Panc1 (cell line): ENCODE measurements around the gene ENPP6. TPM values are rescaled to one million over a fixed set of nuclear protein-coding genes. Genes with fewer than 3 reads are reported as not detected.

Experiments
- ATAC-seq: fragments of 200-7000 bp; cut with Tn5 transposase; 2 replicates; pipeline ENCODE4 v1.9.1; 2020; ENCODE audit warnings: mild to moderate bottlenecking, moderate library complexity
- BruUV-seq: library from RNA; stranded (reverse); fragments of 400-500 nt; replicated peaks from 2 replicates; lab custom pipeline; 2021; lab: Mats Ljungman, UMichigan
- CTCF ChIA-PET: fragments of 300-600 bp; sonication (Branson Sonifier 250); formaldehyde crosslinking; loops from one replicate; lab custom pipeline; 2022; ENCODE audit warnings: antibody characterized with exemption; lab: Charles Lee
- POLR2A ChIA-PET: fragments of 300-600 bp; sonication (Branson Sonifier 250); formaldehyde crosslinking; loops from one replicate; lab custom pipeline; 2022; ENCODE audit warnings: antibody characterized with exemption; lab: Charles Lee
- DNase-seq: peaks from one replicate; pipeline ENCODE4 v3.0.0-alpha.2; 2010; ENCODE audit warnings: low read depth, low spot score
- H3K27ac ChIP-seq: 2 replicates; pipeline ENCODE4 v1.5.1; 2011; ENCODE audit warnings: mild to moderate bottlenecking, low read length, inconsistent platforms
- H3K27me3 ChIP-seq: fragments of 200-500 bp; sonication (Bioruptor generic); 2 replicates; pipeline ENCODE4 v1.6.0; 2014; ENCODE audit warnings: low read length, inconsistent platforms; ENCODE audit not compliant: control insufficient read depth, insufficient read depth
- H3K36me3 ChIP-seq: fragments of 200-500 bp; sonication (Bioruptor generic); 2 replicates; pipeline ENCODE4 v1.5.1; 2014; ENCODE audit warnings: inconsistent platforms, mild to moderate bottlenecking, low read length, moderate library complexity; ENCODE audit not compliant: control insufficient read depth, insufficient read depth
- H3K4me1 ChIP-seq: 2 replicates; pipeline ENCODE4 v1.5.1; 2011; ENCODE audit warnings: inconsistent platforms, mild to moderate bottlenecking, low read length, moderate library complexity; ENCODE audit not compliant: control insufficient read depth, insufficient read depth
- H3K4me3 ChIP-seq, 2 experiments: 2 replicates each; pipeline ENCODE4 v1.5.1; 2011 to 2012; ENCODE audit warnings: low read depth in 2 of 2, low read length in 2 of 2, mild to moderate bottlenecking in 2 of 2, inconsistent platforms in 1 of 2, moderate library complexity in 1 of 2
- H3K9me3 ChIP-seq: fragments of 200-500 bp; sonication (Bioruptor generic); 2 replicates; pipeline ENCODE4 v1.5.1; 2014; ENCODE audit warnings: low read depth, mild to moderate bottlenecking, inconsistent platforms, low read length, moderate library complexity; ENCODE audit not compliant: control insufficient read depth, insufficient read depth
- CTCF ChIP-seq: fragments of 450-650 bp; IDR thresholded peaks from 2 replicates; pipeline ENCODE4 v1.5.1; 2017; ENCODE audit warnings: mild to moderate bottlenecking
- POLR2AphosphoS5 ChIP-seq: IDR thresholded peaks from 2 replicates; pipeline ENCODE4 v1.6.1; 2012; ENCODE audit warnings: mild to moderate bottlenecking, low read depth, low read length, moderate library complexity
- REST ChIP-seq, 2 experiments: IDR thresholded peaks; 2 replicates each; pipeline ENCODE4 v1.6.1; 2011 to 2012; ENCODE audit warnings: low read depth in 2 of 2, control low read depth in 1 of 2, low read length in 1 of 2, mild to moderate bottlenecking in 1 of 2, moderate library complexity in 1 of 2; ENCODE audit not compliant: insufficient read depth in 1 of 2
- SIN3A ChIP-seq: IDR thresholded peaks from 2 replicates; pipeline ENCODE4 v1.6.1; 2012; ENCODE audit warnings: low read depth, mild to moderate bottlenecking, low read length, moderate library complexity, borderline replicate concordance; ENCODE audit not compliant: insufficient read depth
- TCF7L2 ChIP-seq: IDR thresholded peaks from 2 replicates; pipeline ENCODE4 v1.6.1; 2011; ENCODE audit warnings: mild to moderate bottlenecking, low read depth, low read length, inconsistent platforms
- in situ Hi-C: cut with HindIII; loops from 2 replicates; pipeline ENCODE4 v1.10.0; 2016; ENCODE audit warnings: low sequenced_read_pairs, low pct_unique_long_range_greater_than_20kb
- intact Hi-C: fragments of 100-400 bp; cut with micrococcal nuclease; formaldehyde crosslinking; loops from one replicate; pipeline ENCODE4 v1.10.0; 2022; ENCODE audit not compliant: unreplicated experiment
- total RNA-seq: library from RNA; stranded (reverse); gene quantifications from one replicate; pipeline ENCODE4 v1.2.1, GENCODE V29; 2021; ENCODE audit not compliant: unreplicated experiment

ENPP6 gene
- total RNA-seq, 1 experiment from 2014 or later = not detected

GRCh38 chr4:184263461-184263860 is 45.8 kb upstream of the ENPP6 start:
- DNase-seq (no peak), ATAC-seq (no peak)
- Histone ChIP-seq H3K4me1 (peaks cover 10% of the 10 kb centered on the region), H3K9me3 (no peaks in the 10 kb centered on the region), H3K4me3 (no peak overlapping the region), H3K27ac (no peak overlapping the region), H3K27me3 (no peaks in the 10 kb centered on the region), H3K36me3 (no peaks in the 10 kb centered on the region)
- intact Hi-C loops (loop anchor here (10.0 kb wide), 1 partner anchor 121 kb away; no protein-coding TSS in a partner anchor), in situ Hi-C loops (no loop called here)
- ChIA-PET CTCF (interaction anchor here (1.6 kb wide), 1 partner anchor 274 kb away, joined by 5 read pairs; no protein-coding TSS in a partner anchor), POLR2A (no interaction called here)
- no TSS peak for BruUV-seq
- TF ChIP-seq TCF7L2 (no peak), SIN3A (no peak), POLR2AphosphoS5 (no peak), REST (IDR thresholded peaks at IDR 0.05; ENCODE audit: insufficient read depth in 1 of 2, low read depth in 2 of 2, low read length in 1 of 2) (no peak), CTCF (no peak)

GRCh38 chr4:184262901-184263300 is 45.2 kb upstream of the ENPP6 start:
- ATAC-seq (no peak), DNase-seq (no peak)
- H3K4me1 ChIP-seq = peaks cover 10% of the 10 kb centered on the region; the same call in 1 of the 2 replicates
- TF ChIP-seq SIN3A (no peak), POLR2AphosphoS5 (no peak), CTCF (no peak), TCF7L2 (no peak), REST (IDR thresholded peaks at IDR 0.05; ENCODE audit: insufficient read depth in 1 of 2, low read depth in 2 of 2, low read length in 1 of 2) (no peak)
- H3K27me3 ChIP-seq = no peaks in the 10 kb centered on the region
- H3K9me3 ChIP-seq = no peaks in the 10 kb centered on the region
- BruUV-seq = no TSS peak
- H3K27ac ChIP-seq = no peak overlapping the region
- POLR2A ChIA-PET = no interaction called here
- H3K4me3 ChIP-seq = no peak overlapping the region
- in situ Hi-C loops = no loop called here
- intact Hi-C loops = loop anchor here (10.0 kb wide), 1 partner anchor 122 kb away; no protein-coding TSS in a partner anchor
- CTCF ChIA-PET = no interaction called here
- H3K36me3 ChIP-seq = no peaks in the 10 kb centered on the region
